Body of pancreas (tissue), 4 donors: Measurements from ENCODE around the gene MSH6. TPM values are rescaled to one million over a fixed set of nuclear protein-coding genes. Genes with fewer than 3 reads are reported as not detected.

Experiments
- ATAC-seq: fragments of 150-250 bp; one replicate; pipeline ENCODE4 v1.9.1; 2016
- DNase-seq, 4 donors: peaks; one replicate each; pipeline ENCODE4 v3.0.0-alpha.2; 2019
- H3K27ac ChIP-seq, 4 donors: fragments of 200-600 bp; sonication (generic); 1 replicate in 3 of 4; 2 replicates in 1 of 4; pipeline versions ENCODE4 v1.5.1 to v1.6.1; 2016 to 2019; ENCODE audit warnings: mild to moderate bottlenecking in 1 of 4, mixed read lengths in 1 of 4, moderate library complexity in 1 of 4
- H3K27me3 ChIP-seq, 2 donors: fragments of 200-600 bp; sonication (generic); one replicate each; pipeline ENCODE4 v1.6.0; 2016; ENCODE audit warnings: mild to moderate bottlenecking in 1 of 2
- H3K36me3 ChIP-seq, 2 donors: fragments of 200-600 bp; sonication (generic); replicated peaks in 1 of 2; 2 replicates each; pipeline ENCODE4 v1.5.1; 2016; ENCODE audit warnings: low read depth in 2 of 2; ENCODE audit not compliant: insufficient read depth in 1 of 2
- H3K4me1 ChIP-seq: fragments of 200-600 bp; sonication (generic); one replicate; pipeline ENCODE4 v1.6.0; 2016
- H3K4me3 ChIP-seq, 2 donors: fragments of 200-600 bp; sonication (generic); 1 replicate in 1 of 2; 2 replicates in 1 of 2; pipeline ENCODE4 v1.5.1; 2016 to 2019
- H3K9me3 ChIP-seq, 3 donors: fragments of 200-600 bp; sonication (generic); 1 replicate in 2 of 3; 2 replicates in 1 of 3; pipeline ENCODE4 v1.5.1; 2016
- CTCF ChIP-seq, 7 experiments: fragments of 450-650 bp in 4 of 7; fragments of 200-600 bp in 3 of 7; sonication (generic) in 3 of 7; IDR thresholded peaks; one replicate each; pipeline ENCODE4 v1.5.1; 2016 to 2019; ENCODE audit warnings: antibody characterized with exemption in 7 of 7
- POLR2A ChIP-seq, 3 donors: fragments of 450-650 bp; IDR thresholded peaks; one replicate each; pipeline ENCODE4 v1.6.1; 2016; ENCODE audit warnings: antibody characterized with exemption in 3 of 3, mild to moderate bottlenecking in 2 of 3
- WGBS, 2 donors: methylation state at CpG; one replicate each; pipeline ENCODE4 v1.1.5; 2017; 5-methylcytosine and 5-hydroxymethylcytosine counted together
- intact Hi-C: fragments of 100-400 bp; cut with DNase I; formaldehyde crosslinking; loops from one replicate; pipeline ENCODE4 v1.15.1; 2023
- total RNA-seq, 2 donors: library from RNA; depleted of rRNA; stranded (reverse); fragments of >200 nt; gene quantifications; one replicate each; pipeline ENCODE4 v1.1.0, GENCODE V29; 2016

MSH6 gene
- total RNA-seq, 2 donors from 2014 or later: 12.2 to 15.8 TPM

GRCh38 chr2:47747878-47748277 lies 35.1 kb upstream of the MSH6 start:
- ATAC-seq (no peak), DNase-seq (no peak)
- Histone ChIP-seq H3K4me3 (no peak overlapping the region), H3K27me3 (no peaks in the 10 kb centered on the region), H3K36me3 (no peaks in the 10 kb centered on the region), H3K9me3 (no peaks in the 10 kb centered on the region), H3K4me1 (no peaks in the 10 kb centered on the region), H3K27ac (no peak overlapping the region)
- 77 to 85% methylated on average over 3 to 4 of the region's 4 CpGs for WGBS, 2 donors
- intact Hi-C loops: no loop called here
- TF ChIP-seq POLR2A (IDR thresholded peaks at IDR 0.05) (no peak), CTCF (IDR thresholded peaks at IDR 0.05) (no peak)

GRCh38 chr2:47751856-47752414 lies 31.0 kb upstream of the MSH6 start:
- Histone ChIP-seq H3K27ac (no peak overlapping the region), H3K27me3 (no peaks in the 10 kb centered on the region), H3K4me1 (no peaks in the 10 kb centered on the region), H3K9me3 (no peaks in the 10 kb centered on the region), H3K36me3 (no peaks in the 10 kb centered on the region), H3K4me3 (no peak overlapping the region)
- ATAC-seq: no peak
- intact Hi-C loops: no loop called here
- 62 to 70% methylated on average over 10 of the region's 10 CpGs for WGBS, 2 donors
- no peak for DNase-seq
- TF ChIP-seq POLR2A (IDR thresholded peaks at IDR 0.05) (no peak), CTCF (IDR thresholded peaks at IDR 0.05) (no peak)

- TF ChIP-seq POLR2A (IDR thresholded peaks at IDR 0.05) (no peak), CTCF (IDR thresholded peaks at IDR 0.05) (no peak)
- Histone ChIP-seq H3K4me1 (peaks cover 4% of the 10 kb centered on the region), H3K36me3 (no peaks in the 10 kb centered on the region), H3K27ac (no peak overlapping the region), H3K9me3 (no peaks in the 10 kb centered on the region), H3K4me3 (no peak overlapping the region), H3K27me3 (no peaks in the 10 kb centered on the region)
- ATAC-seq (no peak), DNase-seq (no peak)
- WGBS, 2 donors: 16 to 25% methylated on average over 3 of the region's 3 CpGs
- intact Hi-C loops: loop anchor here (5.0 to 10.0 kb wide), 2 partner anchors 330 to 433 kb away; no protein-coding TSS in a partner anchor
Observed at GRCh38 chr2:47767497-47767844, 15.5 kb upstream of the MSH6 start.

- Histone ChIP-seq H3K36me3 (no peaks in the 10 kb centered on the region), H3K4me1 (peaks cover 4% of the 10 kb centered on the region), H3K27me3 (no peaks in the 10 kb centered on the region), H3K9me3 (no peaks in the 10 kb centered on the region), H3K4me3 (no peak overlapping the region), H3K27ac (no peak overlapping the region)
- intact Hi-C loops: loop anchor here (5.0 to 10.0 kb wide), 2 partner anchors 331 to 433 kb away; no protein-coding TSS in a partner anchor
- DNase-seq: peak; percentile 64 to 75 (median 68)
- ATAC-seq: peak; percentile 74
- TF ChIP-seq POLR2A (IDR thresholded peaks at IDR 0.05): no peak
- peak; percentile 87 to 98 (median 92) for TF ChIP-seq CTCF (IDR thresholded peaks at IDR 0.05)
- 26 to 36% methylated on average over 20 to 28 of the region's 28 CpGs for WGBS, 2 donors
Observed at GRCh38 chr2:47767880-47768609, 14.9 kb upstream of the MSH6 start.
